Activated T-cell treated with anti-CD3 and anti-CD28 coated beads, Interleukin-2, amount 50 U/mL, for 24 hours (primary cell): ENCODE data around the gene ZNF439.
"Not testable (repeated sequence)": the region's sequence is repeated elsewhere in the genome, so short reads cannot be mapped to it uniquely, and the experiment has no call there.

Experiments used
- DNase-seq: peaks from one replicate; pipeline ENCODE4 v3.0.0-alpha.2; 2020
- H3K27ac Mint-ChIP-seq: 2 replicates; pipeline ENCODE4 v1.8.0; 2020; ENCODE audit warnings: mild to moderate bottlenecking, mixed read lengths
- H3K27me3 Mint-ChIP-seq: 2 replicates; pipeline ENCODE4 v1.8.0; 2020; ENCODE audit warnings: mixed read lengths
- H3K36me3 Mint-ChIP-seq: 2 replicates; pipeline ENCODE4 v1.8.0; 2020; ENCODE audit warnings: low read depth, mixed read lengths
- H3K4me1 Mint-ChIP-seq: 2 replicates; pipeline ENCODE4 v1.8.0; 2020; ENCODE audit warnings: low read depth, mixed read lengths
- H3K4me3 Mint-ChIP-seq: 2 replicates; pipeline ENCODE4 v1.8.0; 2020; ENCODE audit warnings: mild to moderate bottlenecking, moderate library complexity, mixed read lengths
- H3K9me3 Mint-ChIP-seq: 2 replicates; pipeline ENCODE4 v1.8.0; 2020; ENCODE audit warnings: mixed read lengths

The ZNF439 gene

DNA sequence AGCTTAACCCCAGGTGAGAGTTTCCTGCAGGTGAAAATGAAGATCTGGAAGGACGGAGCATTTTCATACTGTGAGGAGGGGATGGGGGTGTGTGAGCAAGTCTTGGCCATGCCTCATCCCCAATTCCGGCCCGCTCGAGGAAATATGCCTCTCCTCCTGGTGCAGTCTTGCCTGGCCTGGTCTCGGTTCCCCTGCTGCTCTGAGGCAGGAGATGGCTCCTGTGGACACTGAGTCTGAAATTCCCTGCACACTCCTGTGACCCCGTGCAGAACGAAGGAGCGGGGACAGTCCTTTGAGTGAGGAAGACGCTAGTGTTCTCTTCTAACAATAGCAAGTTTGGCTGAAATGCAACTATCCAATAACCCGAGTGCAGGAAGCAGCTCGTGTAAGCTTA, 329 bp upstream of the ZNF439 start:
- peak overlapping the region; percentile 77 for H3K27ac Mint-ChIP-seq
- peaks cover 26% of the 10 kb centered on the region for H3K4me1 Mint-ChIP-seq
- peaks cover 2% of the 10 kb centered on the region for H3K27me3 Mint-ChIP-seq
- H3K36me3 Mint-ChIP-seq = peaks cover 29% of the 10 kb centered on the region
- no peak for DNase-seq
- peak overlapping the region; percentile 82 for H3K4me3 Mint-ChIP-seq
- peaks cover 22% of the 10 kb centered on the region for H3K9me3 Mint-ChIP-seq

DNA sequence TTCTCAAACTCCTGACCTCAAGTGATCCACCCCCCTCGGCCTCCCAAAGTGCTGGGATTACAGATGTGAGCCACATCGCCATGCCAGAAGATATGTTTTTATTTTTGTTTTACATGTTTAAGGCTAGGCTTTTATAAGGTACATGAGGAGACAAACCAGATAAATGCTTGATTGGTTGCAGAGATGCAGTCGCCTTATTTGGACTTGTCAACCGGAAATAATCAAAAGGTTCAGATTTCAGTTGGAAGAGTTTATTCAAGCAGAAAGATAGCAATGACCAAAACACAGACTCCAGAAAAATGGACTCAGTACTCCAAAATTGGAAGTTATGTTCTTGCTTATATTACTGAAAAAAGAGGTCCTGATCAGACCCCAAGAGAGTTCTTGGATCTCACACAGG, 1.8 kb downstream of the ZNF439 start:
- Mint-ChIP-seq H3K4me1 (peaks cover 23% of the 10 kb centered on the region), H3K9me3 (peaks cover 23% of the 10 kb centered on the region), H3K36me3 (peaks cover 43% of the 10 kb centered on the region)
- H3K27me3 Mint-ChIP-seq, DNase-seq, H3K4me3 Mint-ChIP-seq, H3K27ac Mint-ChIP-seq: not testable (repeated sequence)

DNA sequence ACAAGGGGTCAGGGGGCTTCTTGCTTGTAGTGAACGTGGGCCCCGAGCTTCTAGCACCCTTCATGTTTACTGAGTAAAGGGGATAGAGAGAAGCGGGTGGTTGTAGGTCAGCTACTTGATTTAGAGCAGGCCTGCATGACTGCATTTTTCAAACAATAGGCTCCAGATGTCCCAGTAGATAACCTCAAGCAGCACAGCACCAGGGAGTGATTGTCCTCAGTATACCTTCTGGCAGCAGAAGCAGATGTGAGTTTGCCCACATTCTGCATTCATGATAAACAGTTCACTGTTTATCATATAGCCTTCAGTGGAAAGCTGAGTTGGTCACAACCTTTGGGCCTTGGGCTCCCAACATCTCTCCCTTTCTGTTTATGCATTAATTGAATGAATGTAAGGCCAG, 4.8 kb downstream of the ZNF439 start:
- Mint-ChIP-seq H3K27me3 (peaks cover under 1% of the 10 kb centered on the region), H3K4me1 (peaks cover 18% of the 10 kb centered on the region), H3K36me3 (peaks cover 61% of the 10 kb centered on the region), H3K27ac (no peak overlapping the region), H3K4me3 (no peak overlapping the region), H3K9me3 (peaks cover 44% of the 10 kb centered on the region)
- no peak for DNase-seq

DNA sequence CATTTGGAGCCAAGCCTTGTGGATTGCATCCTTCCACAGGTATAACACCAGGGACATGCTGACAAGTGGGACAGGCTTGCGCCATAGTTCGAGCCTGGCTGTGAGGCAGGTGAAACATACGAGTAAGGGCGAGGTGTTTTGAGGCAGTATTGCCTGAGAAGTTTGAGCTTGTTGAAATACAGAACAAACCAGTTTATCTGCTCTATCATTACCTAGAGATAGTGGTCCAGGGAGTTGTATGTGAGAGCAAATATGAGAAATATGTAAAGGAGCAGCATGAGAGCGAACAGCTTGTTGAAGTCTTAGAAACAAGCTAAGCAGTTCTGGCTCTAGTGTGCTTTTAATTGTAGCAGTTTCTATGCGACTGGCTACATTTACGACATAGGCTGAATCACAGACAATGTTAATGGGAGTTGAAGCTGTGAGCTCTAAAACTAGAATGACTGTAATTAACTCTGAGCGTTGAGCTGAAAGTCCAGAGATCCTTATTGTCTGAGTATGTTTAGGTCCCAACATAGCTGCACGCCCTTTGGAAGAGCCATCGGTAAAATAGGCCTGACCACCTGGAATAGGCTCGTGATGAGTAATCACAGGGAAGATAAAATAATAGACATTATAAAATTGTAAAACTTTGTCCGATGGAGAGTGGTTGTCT, 8.2 kb downstream of the ZNF439 start:
- H3K9me3 Mint-ChIP-seq = peaks cover 67% of the 10 kb centered on the region

DNA sequence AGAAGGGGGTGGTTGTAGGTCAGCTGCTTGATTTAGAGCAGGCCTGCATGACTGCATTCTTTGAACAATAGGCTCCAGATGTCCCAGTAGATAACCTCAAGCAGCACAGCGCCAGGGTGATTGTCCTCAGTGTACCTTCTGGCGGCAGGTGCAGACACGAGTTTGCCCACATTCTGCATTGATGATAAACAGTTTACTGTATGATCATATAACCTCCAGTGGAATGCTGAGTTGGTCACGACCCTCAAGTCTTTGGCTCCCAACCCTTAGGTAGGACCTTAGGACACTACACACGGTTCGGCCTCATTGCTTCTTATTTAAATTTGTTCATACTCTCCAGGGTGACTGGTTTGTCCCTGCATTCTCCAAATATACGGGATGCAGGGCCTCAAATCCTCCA, 12.2 kb downstream of the ZNF439 start:
- Mint-ChIP-seq H3K27ac (no peak overlapping the region), H3K4me1 (no peaks in the 10 kb centered on the region), H3K27me3 (no peaks in the 10 kb centered on the region), H3K9me3 (peaks cover 77% of the 10 kb centered on the region), H3K4me3 (no peak overlapping the region), H3K36me3 (peaks cover 78% of the 10 kb centered on the region)
- DNase-seq = no peak

More for the DNA sequence above, 8.2 kb downstream of the ZNF439 start:
- H3K4me1 Mint-ChIP-seq = no peaks in the 10 kb centered on the region
- no peak overlapping the region for H3K4me3 Mint-ChIP-seq
- H3K27ac Mint-ChIP-seq = no peak overlapping the region
- no peak for DNase-seq
- no peaks in the 10 kb centered on the region for H3K27me3 Mint-ChIP-seq
- peaks cover 67% of the 10 kb centered on the region for H3K36me3 Mint-ChIP-seq

DNA sequence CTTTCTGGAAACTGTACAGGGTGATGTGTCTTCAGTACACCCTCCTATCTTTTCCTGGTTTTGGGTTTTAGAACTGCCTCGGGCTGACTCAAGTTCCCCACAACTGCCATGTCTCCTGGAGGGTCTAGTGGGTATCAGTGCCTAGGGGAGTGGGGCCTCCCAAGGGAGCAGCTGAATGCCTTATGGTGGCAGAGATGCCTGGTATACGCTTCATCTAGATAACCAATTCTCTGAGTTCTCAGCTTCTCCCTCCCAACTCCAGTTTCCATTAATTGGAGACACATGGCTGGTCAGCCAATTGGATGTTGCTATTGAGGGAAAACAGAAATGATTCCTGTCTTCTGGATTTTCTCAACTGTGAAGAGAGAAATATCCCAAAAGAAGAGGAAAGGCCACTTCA, 12.8 kb downstream of the ZNF439 start:
- Mint-ChIP-seq H3K9me3 (peaks cover 77% of the 10 kb centered on the region), H3K27ac (no peak overlapping the region), H3K4me1 (no peaks in the 10 kb centered on the region), H3K36me3 (peaks cover 78% of the 10 kb centered on the region), H3K27me3 (no peaks in the 10 kb centered on the region), H3K4me3 (no peak overlapping the region)
- no peak for DNase-seq

DNA sequence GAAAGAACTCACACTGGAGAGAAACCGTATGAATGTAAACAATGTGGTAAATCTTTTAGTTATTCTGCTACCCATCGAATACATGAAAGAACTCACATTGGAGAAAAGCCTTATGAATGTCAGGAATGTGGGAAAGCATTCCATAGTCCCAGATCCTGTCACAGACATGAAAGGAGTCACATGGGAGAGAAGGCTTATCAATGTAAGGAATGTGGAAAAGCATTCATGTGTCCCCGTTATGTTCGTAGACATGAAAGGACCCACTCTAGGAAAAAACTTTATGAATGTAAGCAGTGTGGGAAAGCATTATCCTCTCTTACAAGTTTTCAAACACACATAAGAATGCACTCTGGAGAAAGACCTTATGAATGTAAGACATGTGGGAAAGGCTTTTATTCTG, 19.2 kb downstream of the ZNF439 start:
- peaks cover 71% of the 10 kb centered on the region for H3K9me3 Mint-ChIP-seq
- not testable (repeated sequence) for DNase-seq, H3K4me1 Mint-ChIP-seq, H3K27ac Mint-ChIP-seq, H3K4me3 Mint-ChIP-seq, H3K27me3 Mint-ChIP-seq
- peaks cover 76% of the 10 kb centered on the region for H3K36me3 Mint-ChIP-seq

DNA sequence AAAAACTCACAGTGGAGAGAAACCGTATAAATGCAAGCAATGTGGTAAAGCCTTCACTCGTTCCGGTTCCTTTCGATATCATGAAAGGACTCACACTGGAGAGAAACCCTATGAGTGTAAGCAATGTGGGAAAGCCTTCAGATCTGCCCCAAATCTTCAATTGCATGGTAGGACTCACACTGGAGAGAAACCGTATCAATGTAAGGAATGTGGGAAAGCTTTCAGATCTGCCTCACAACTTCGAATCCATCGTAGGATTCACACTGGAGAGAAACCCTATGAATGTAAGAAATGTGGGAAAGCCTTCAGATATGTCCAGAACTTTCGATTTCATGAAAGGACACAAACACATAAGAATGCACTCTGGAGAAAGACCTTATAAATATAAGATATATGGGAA, 19.7 kb downstream of the ZNF439 start:
- peaks cover 76% of the 10 kb centered on the region for H3K36me3 Mint-ChIP-seq

DNA sequence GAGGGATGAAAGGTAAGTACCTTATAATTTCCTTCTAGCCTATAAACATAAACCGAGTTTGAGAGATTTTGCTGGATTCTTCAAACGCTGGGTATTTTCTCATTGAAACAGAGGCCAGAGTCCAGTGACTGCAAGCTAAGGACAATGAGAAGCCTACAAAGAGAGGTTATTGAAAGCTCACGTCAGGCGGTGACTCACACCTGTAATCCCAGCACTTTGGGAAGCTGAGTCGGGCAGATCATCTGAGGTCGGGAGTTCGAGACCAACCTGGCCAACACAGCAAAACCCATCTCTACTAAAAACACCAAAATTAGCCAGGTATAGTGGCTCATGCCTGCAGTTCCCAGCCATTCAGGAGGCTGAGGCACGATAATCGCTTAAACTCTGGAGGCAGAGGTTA, 24.1 kb downstream of the ZNF439 start:
- Mint-ChIP-seq H3K27ac (no peak overlapping the region), H3K9me3 (peaks cover 42% of the 10 kb centered on the region), H3K4me3 (no peak overlapping the region), H3K4me1 (no peaks in the 10 kb centered on the region), H3K27me3 (no peaks in the 10 kb centered on the region), H3K36me3 (peaks cover 34% of the 10 kb centered on the region)
- DNase-seq = no peak

More for the DNA sequence above, 19.7 kb downstream of the ZNF439 start:
- Mint-ChIP-seq H3K27ac (no peak overlapping the region), H3K4me1 (no peaks in the 10 kb centered on the region), H3K4me3 (no peak overlapping the region), H3K27me3 (no peaks in the 10 kb centered on the region), H3K9me3 (peaks cover 69% of the 10 kb centered on the region)
- no peak for DNase-seq

DNA sequence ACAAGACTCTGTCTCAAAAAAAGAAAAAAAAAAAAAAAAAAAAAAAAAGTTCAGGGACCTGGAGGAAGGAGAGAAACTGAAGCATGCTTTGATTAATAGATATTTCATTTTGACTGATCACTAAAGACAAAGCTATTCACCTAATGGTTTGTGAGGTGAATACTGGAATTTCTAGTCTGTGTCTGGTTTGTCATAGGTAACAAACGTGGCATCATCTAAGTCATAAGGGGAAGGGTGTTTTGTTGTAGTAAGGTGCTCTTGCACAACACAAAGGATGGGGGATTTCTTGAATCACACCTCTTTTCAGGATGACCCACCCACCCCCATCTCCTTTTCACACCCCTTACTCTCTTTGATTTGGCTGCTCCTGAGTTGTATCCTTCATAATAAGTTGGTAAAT, 25.2 kb downstream of the ZNF439 start:
- Mint-ChIP-seq H3K4me3 (no peak overlapping the region), H3K27ac (no peak overlapping the region), H3K36me3 (peaks cover 22% of the 10 kb centered on the region), H3K9me3 (peaks cover 30% of the 10 kb centered on the region), H3K27me3 (no peaks in the 10 kb centered on the region), H3K4me1 (no peaks in the 10 kb centered on the region)
- no peak for DNase-seq

DNA sequence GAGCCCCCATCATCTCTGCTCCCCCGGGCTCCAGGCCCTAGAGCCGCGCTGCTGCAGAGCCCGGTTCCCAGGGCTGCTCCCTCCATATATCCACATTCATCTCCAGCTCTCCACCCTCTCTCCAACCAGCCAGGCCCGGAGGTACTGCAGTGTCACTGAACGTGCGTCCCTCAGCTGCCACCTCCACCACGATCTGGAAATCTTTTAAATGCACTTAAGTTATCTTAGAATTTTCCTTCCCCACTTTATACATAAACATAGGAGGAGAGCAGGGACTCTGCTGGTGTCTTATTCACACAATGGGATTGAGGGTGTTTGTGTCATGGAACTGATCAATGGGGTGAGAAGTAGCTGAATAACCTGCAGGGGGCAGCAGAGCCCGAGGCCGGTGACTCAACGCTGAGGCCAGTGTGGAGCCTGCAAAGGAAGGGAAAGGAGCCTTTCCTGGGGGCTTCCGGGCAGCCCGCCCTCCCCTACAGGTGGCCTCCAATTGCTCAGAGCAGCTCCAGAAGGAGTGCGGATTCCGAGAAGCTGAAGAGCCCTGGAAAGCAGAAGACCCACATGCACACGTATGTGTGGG, 31.3 kb downstream of the ZNF439 start:
- H3K9me3 Mint-ChIP-seq, H3K4me3 Mint-ChIP-seq, H3K36me3 Mint-ChIP-seq, H3K27me3 Mint-ChIP-seq, H3K4me1 Mint-ChIP-seq, H3K27ac Mint-ChIP-seq: not testable (repeated sequence)
- peak; percentile 67 for DNase-seq

DNA sequence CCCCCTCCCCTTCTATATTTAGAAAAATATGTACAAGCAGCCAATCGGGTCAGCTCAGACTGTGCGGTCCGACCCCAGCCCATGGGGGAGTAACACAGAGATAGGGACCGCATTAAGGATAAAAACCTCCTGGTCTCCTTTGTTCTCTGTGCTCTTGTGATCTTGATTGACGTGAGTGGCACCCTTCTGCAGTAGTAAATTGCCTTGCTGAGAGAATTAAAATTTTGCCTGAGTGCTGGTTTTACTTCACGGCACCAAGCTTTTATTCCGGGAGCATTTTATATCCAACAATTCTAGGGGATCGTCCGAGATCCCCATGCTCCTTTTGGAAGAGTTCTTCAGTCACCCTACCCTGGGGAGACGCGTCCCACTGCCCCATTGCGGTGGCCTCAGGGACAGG, 32.1 kb downstream of the ZNF439 start:
- Mint-ChIP-seq H3K4me3 (no peak overlapping the region), H3K9me3 (no peaks in the 10 kb centered on the region), H3K36me3 (no peaks in the 10 kb centered on the region), H3K4me1 (peaks cover 4% of the 10 kb centered on the region), H3K27me3 (no peaks in the 10 kb centered on the region), H3K27ac (no peak overlapping the region)
- no peak for DNase-seq

DNA sequence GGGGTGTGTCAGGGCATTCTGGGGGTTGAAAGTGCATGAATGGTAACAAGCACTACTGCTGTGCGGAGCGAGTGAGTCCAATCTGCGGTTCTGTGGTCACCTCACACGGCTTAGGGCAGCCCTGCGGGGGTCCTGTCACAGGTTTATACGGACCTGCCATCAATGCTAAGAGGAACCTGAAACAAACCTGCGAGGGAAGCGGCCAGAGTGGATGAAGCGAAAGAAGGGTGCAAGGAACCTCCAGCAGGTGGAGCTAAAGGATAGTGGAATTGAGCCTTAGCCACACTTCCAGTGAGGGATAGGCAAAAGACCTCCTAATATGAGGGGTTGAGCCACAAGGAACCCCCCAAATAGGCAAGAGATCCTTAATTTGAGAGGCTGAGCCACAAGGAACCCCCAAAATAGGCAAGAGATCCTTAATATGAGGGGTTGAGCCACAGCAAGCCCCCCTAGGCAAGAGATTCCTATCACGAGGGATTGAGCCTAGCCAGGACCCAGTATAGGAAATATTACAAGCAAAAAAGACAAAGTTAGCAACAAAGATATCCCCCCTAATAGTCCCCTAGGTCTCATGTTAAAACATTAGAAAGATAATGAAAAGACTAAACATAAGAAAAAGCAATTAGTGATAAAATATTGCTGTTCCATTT, 32.8 kb downstream of the ZNF439 start:
- peak; percentile 62 for DNase-seq
- H3K36me3 Mint-ChIP-seq = no peaks in the 10 kb centered on the region

DNA sequence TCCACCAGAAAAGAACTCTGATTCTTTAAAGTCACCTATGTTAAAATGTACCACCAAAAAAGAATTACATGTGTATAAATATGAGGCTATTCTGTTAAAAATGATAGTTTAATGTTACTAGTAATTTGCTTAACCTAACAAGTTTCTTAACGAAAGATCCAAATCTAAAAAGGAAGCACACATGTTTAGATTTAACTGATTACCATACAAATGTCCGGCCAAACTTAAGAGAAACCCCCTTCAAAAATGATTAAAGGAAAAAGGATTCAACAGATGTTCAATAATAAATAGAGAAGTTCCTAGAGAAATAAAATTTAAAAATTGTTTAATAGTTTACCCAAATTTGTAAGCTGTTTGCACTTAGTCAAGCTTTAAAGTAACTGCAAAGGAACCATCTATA, 34.1 kb downstream of the ZNF439 start:
- DNase-seq = no peak
- Mint-ChIP-seq H3K27ac (no peak overlapping the region), H3K9me3 (peaks cover 4% of the 10 kb centered on the region), H3K4me1 (peaks cover 11% of the 10 kb centered on the region), H3K27me3 (no peaks in the 10 kb centered on the region), H3K36me3 (peaks cover under 1% of the 10 kb centered on the region), H3K4me3 (no peak overlapping the region)

More for the DNA sequence above, 32.8 kb downstream of the ZNF439 start:
- Mint-ChIP-seq H3K27ac (no peak overlapping the region), H3K4me3 (no peak overlapping the region), H3K4me1 (peaks cover 4% of the 10 kb centered on the region), H3K9me3 (peaks cover 1% of the 10 kb centered on the region), H3K27me3 (no peaks in the 10 kb centered on the region)

DNA sequence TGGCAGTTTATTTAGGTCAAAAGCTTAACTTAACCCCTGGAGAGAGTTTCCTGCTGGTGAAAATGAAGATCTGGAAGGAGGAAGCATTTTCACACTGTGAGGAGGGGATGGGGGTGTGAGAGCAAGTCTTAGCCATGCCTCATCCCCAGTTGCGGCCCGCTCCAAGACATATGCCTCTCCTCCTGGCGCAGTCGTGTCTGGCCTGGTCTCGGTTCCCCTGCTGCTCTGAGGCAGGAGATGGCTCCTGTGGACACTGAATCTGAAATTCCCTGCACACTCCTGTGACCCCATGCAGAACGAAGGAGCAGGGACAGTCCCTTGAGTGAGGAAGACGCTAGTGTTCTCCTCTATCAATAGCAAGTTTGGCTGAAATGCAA, 38.7 kb downstream of the ZNF439 start:
- no peak overlapping the region for H3K27ac Mint-ChIP-seq
- no peaks in the 10 kb centered on the region for H3K27me3 Mint-ChIP-seq
- DNase-seq = no peak
- H3K36me3 Mint-ChIP-seq = peaks cover 6% of the 10 kb centered on the region
- H3K4me3 Mint-ChIP-seq = peak overlapping the region; percentile 86
- H3K9me3 Mint-ChIP-seq = peaks cover 4% of the 10 kb centered on the region
- H3K4me1 Mint-ChIP-seq = peaks cover 25% of the 10 kb centered on the region
